ENCODE measurements around the gene CRELD2. TPM values are rescaled to one million over a fixed set of nuclear protein-coding genes. Genes with fewer than 3 reads are reported as not detected.

Gene CRELD2
- total and polyA plus RNA-seq, 2 of the 13 experiments (the other 11 are each of a cell fraction or from before 2014, with no cell fraction given): 17.2 to 44.7 TPM

DNA sequence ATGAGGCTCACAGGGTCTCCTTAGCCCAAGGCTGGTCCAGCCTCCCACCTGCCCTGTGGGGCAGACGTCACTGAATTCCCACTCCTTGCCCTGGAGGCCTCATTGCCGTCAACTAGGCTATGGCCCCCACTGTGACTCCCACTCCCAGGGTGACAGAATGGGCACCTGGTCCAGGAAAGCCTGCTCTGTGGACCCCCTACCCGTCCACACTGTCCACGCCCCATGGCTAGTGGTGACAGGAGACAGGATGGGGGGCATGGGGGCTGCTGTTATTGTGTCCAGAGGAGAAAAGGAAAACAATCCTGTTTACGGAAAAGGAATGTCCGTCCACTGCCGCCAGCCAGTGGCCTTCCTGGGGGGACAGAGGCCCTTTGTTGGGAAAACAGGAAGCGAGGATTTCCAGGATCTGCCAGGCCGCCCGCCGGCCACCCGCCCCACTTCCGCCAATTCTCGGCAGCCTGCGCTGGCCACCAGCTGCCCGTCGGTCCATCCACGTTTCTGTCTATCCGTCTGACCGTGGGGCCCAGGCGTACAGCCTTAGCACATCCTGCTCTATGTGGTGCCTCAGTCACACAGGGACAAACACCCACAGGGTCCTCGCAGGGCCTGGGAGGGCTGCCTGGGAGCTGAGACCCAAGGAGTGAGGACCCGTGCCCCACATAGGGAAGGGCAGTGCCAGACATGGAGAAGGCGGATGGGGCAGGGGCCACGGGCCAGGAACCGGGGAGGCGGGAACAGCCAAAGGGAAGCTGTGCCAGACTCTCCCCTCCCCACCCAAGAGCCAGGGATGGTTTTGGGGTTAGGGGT lies 19.5 kb downstream of the CRELD2 start (continued):
- peak; percentile 60; the same call in 1 of the 2 replicates for TF ChIP-seq TARDBP (CRISPR knock-in tag; IDR thresholded peaks at IDR 0.05)
- TF ChIP-seq YEATS2 (CRISPR knock-in tag; IDR thresholded peaks at IDR 0.05; ENCODE audit: borderline replicate concordance): 0 out of 2 replicates have a peak, but pooled peaks have one; percentile 49
- TF ChIP-seq, protein P1, sequence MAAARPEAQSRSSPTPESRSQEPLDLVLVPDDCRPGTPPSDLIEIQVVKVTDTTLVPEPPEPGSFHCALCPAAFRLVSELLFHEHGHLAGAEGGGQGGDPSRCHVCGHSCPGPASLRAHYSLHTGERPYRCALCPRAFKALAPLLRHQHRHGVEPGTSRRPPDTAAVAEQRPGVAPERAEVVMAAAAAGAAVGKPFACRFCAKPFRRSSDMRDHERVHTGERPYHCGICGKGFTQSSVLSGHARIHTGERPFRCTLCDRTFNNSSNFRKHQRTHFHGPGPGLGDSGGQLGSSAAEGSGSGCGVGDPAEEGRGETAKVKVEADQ (CRISPR knock-in tag; IDR thresholded peaks at IDR 0.05; ENCODE audit: borderline replicate concordance): peak; percentile 80; the same call in 1 of the 2 replicates
- TF ChIP-seq ZFY (CRISPR knock-in tag; IDR thresholded peaks at IDR 0.05): peak; percentile 70
- no peak for TF ChIP-seq HNF4G (IDR thresholded peaks at IDR 0.05; ENCODE audit: borderline replicate concordance, low read depth, low read length)
- no peak for TF ChIP-seq HNF4G (CRISPR knock-in tag; IDR thresholded peaks at IDR 0.05; ENCODE audit: borderline replicate concordance, low read depth)
- TF ChIP-seq ZFAT (CRISPR knock-in tag; conservative IDR thresholded peaks at IDR 0.05): no peak
- TF ChIP-seq, protein P2, sequence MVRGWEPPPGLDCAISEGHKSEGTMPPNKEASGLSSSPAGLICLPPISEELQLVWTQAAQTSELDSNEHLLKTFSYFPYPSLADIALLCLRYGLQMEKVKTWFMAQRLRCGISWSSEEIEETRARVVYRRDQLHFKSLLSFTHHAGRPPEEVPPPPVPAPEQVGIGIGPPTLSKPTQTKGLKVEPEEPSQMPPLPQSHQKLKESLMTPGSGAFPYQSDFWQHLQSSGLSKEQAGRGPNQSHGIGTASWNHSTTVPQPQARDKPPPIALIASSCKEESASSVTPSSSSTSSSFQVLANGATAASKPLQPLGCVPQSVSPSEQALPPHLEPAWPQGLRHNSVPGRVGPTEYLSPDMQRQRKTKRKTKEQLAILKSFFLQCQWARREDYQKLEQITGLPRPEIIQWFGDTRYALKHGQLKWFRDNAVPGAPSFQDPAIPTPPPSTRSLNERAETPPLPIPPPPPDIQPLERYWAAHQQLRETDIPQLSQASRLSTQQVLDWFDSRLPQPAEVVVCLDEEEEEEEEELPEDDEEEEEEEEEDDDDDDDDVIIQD (CRISPR knock-in tag; IDR thresholded peaks at IDR 0.05; ENCODE audit: low read depth): 0 out of 2 replicates have a peak, but pooled peaks have one; percentile 24
- TF ChIP-seq, protein P3, sequence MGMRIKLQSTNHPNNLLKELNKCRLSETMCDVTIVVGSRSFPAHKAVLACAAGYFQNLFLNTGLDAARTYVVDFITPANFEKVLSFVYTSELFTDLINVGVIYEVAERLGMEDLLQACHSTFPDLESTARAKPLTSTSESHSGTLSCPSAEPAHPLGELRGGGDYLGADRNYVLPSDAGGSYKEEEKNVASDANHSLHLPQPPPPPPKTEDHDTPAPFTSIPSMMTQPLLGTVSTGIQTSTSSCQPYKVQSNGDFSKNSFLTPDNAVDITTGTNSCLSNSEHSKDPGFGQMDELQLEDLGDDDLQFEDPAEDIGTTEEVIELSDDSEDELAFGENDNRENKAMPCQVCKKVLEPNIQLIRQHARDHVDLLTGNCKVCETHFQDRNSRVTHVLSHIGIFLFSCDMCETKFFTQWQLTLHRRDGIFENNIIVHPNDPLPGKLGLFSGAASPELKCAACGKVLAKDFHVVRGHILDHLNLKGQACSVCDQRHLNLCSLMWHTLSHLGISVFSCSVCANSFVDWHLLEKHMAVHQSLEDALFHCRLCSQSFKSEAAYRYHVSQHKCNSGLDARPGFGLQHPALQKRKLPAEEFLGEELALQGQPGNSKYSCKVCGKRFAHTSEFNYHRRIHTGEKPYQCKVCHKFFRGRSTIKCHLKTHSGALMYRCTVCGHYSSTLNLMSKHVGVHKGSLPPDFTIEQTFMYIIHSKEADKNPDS (CRISPR knock-in tag; IDR thresholded peaks at IDR 0.05): no peak
- TF ChIP-seq NBN (conservative IDR thresholded peaks at IDR 0.05): no peak
- TF ChIP-seq, protein P4, sequence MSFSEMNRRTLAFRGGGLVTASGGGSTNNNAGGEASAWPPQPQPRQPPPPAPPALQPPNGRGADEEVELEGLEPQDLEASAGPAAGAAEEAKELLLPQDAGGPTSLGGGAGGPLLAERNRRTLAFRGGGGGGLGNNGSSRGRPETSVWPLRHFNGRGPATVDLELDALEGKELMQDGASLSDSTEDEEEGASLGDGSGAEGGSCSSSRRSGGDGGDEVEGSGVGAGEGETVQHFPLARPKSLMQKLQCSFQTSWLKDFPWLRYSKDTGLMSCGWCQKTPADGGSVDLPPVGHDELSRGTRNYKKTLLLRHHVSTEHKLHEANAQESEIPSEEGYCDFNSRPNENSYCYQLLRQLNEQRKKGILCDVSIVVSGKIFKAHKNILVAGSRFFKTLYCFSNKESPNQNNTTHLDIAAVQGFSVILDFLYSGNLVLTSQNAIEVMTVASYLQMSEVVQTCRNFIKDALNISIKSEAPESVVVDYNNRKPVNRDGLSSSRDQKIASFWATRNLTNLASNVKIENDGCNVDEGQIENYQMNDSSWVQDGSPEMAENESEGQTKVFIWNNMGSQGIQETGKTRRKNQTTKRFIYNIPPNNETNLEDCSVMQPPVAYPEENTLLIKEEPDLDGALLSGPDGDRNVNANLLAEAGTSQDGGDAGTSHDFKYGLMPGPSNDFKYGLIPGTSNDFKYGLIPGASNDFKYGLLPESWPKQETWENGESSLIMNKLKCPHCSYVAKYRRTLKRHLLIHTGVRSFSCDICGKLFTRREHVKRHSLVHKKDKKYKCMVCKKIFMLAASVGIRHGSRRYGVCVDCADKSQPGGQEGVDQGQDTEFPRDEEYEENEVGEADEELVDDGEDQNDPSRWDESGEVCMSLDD (CRISPR knock-in tag; IDR thresholded peaks at IDR 0.05; ENCODE audit: borderline replicate concordance): no peak
- TF ChIP-seq FOXK2 (IDR thresholded peaks at IDR 0.05): no peak
- TF ChIP-seq KDM2A (CRISPR knock-in tag; IDR thresholded peaks at IDR 0.05; ENCODE audit: borderline replicate concordance, low read depth): peak; percentile 61; the same call in 1 of the 2 replicates
- TF ChIP-seq ZFYVE20 (CRISPR knock-in tag; IDR thresholded peaks at IDR 0.05; ENCODE audit: borderline replicate concordance, low read depth): no peak
- TF ChIP-seq SMC3 (IDR thresholded peaks at IDR 0.05; ENCODE audit: low read length): no peak
- TF ChIP-seq, protein P5, sequence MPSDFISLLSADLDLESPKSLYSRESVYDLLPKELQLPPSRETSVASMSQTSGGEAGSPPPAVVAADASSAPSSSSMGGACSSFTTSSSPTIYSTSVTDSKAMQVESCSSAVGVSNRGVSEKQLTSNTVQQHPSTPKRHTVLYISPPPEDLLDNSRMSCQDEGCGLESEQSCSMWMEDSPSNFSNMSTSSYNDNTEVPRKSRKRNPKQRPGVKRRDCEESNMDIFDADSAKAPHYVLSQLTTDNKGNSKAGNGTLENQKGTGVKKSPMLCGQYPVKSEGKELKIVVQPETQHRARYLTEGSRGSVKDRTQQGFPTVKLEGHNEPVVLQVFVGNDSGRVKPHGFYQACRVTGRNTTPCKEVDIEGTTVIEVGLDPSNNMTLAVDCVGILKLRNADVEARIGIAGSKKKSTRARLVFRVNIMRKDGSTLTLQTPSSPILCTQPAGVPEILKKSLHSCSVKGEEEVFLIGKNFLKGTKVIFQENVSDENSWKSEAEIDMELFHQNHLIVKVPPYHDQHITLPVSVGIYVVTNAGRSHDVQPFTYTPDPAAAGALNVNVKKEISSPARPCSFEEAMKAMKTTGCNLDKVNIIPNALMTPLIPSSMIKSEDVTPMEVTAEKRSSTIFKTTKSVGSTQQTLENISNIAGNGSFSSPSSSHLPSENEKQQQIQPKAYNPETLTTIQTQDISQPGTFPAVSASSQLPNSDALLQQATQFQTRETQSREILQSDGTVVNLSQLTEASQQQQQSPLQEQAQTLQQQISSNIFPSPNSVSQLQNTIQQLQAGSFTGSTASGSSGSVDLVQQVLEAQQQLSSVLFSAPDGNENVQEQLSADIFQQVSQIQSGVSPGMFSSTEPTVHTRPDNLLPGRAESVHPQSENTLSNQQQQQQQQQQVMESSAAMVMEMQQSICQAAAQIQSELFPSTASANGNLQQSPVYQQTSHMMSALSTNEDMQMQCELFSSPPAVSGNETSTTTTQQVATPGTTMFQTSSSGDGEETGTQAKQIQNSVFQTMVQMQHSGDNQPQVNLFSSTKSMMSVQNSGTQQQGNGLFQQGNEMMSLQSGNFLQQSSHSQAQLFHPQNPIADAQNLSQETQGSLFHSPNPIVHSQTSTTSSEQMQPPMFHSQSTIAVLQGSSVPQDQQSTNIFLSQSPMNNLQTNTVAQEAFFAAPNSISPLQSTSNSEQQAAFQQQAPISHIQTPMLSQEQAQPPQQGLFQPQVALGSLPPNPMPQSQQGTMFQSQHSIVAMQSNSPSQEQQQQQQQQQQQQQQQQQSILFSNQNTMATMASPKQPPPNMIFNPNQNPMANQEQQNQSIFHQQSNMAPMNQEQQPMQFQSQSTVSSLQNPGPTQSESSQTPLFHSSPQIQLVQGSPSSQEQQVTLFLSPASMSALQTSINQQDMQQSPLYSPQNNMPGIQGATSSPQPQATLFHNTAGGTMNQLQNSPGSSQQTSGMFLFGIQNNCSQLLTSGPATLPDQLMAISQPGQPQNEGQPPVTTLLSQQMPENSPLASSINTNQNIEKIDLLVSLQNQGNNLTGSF (CRISPR knock-in tag; IDR thresholded peaks at IDR 0.05): no peak

Data from HepG2 (cell line).